Measurements from ENCODE around the gene EFNA5.
A peak's percentile ranks its signal among the peaks of the same experiment; 100 is the strongest.

EFNA5 gene

GRCh38 chr5:107541400-107541799 lies 129.3 kb downstream of the EFNA5 start:
- no peak for DNase-seq

- DNase-seq, result no peak
These were observed 130.9 kb downstream of the EFNA5 start for GRCh38 chr5:107539726-107540330.

GRCh38 chr5:107538805-107539445 lies 131.8 kb downstream of the EFNA5 start:
- no peak for DNase-seq

GRCh38 chr5:107538331-107538730 lies 132.4 kb downstream of the EFNA5 start:
- DNase-seq, result no peak

GRCh38 chr5:107535849-107536248 lies 134.9 kb downstream of the EFNA5 start:
- no peak for DNase-seq

- DNase-seq, result no peak
These were observed 136.5 kb downstream of the EFNA5 start for GRCh38 chr5:107533910-107534876.

GRCh38 chr5:107532916-107533315 lies 137.8 kb downstream of the EFNA5 start:
- no peak for DNase-seq

- no peak for DNase-seq
These were observed 138.4 kb downstream of the EFNA5 start for GRCh38 chr5:107532169-107532878.

GRCh38 chr5:107531308-107531707 lies 139.4 kb downstream of the EFNA5 start:
- DNase-seq, result no peak

GRCh38 chr5:107529618-107530017 lies 141.1 kb downstream of the EFNA5 start:
- DNase-seq, result no peak

GRCh38 chr5:107526270-107526937 lies 144.3 kb downstream of the EFNA5 start:
- no peak for DNase-seq

- no peak for DNase-seq
These were observed 146.6 kb downstream of the EFNA5 start for GRCh38 chr5:107524111-107524510.

GRCh38 chr5:107523029-107523680 lies 147.6 kb downstream of the EFNA5 start:
- DNase-seq, result peak; percentile 24 to 70

- DNase-seq, result no peak
These were observed 148.3 kb downstream of the EFNA5 start for GRCh38 chr5:107522456-107522855.

- peak in 1 of 2 experiments; percentile 18 for DNase-seq
These were observed 150.8 kb downstream of the EFNA5 start for GRCh38 chr5:107519900-107520354.

GRCh38 chr5:107518616-107519015 lies 152.1 kb downstream of the EFNA5 start:
- no peak for DNase-seq

GRCh38 chr5:107518190-107518589 lies 152.5 kb downstream of the EFNA5 start:
- DNase-seq, result no peak

GRCh38 chr5:107517185-107518033 lies 153.3 kb downstream of the EFNA5 start:
- no peak for DNase-seq

- DNase-seq, result no peak
These were observed 154.1 kb downstream of the EFNA5 start for GRCh38 chr5:107516452-107517184.

GRCh38 chr5:107515521-107516080 lies 155.1 kb downstream of the EFNA5 start:
- DNase-seq, result no peak
